Keratinocyte (primary cell): ENCODE results near the gene TRIM60. TPM values are rescaled to one million over a fixed set of nuclear protein-coding genes. Genes with fewer than 3 reads are reported as not detected.

ENCODE experiments used
- DNase-seq: peaks from one replicate; pipeline ENCODE4 v3.0.0-alpha.2; 2011; ENCODE audit warnings: low read depth, missing footprints, low spot score
- FAIRE-seq: peaks from 2 replicates; lab custom pipeline; 2011; peaks lifted over from hg19 to GRCh38; lab: Jason Lieb, UNC
- H2AFZ ChIP-seq: 2 replicates; pipeline ENCODE4 v1.6.0; 2012; ENCODE audit warnings: low read length, control low read depth, inconsistent platforms; ENCODE audit not compliant: control insufficient read depth
- H3K27ac ChIP-seq: 2 replicates; pipeline ENCODE4 v1.5.1; 2011; ENCODE audit warnings: low read length; ENCODE audit not compliant: control insufficient read depth, insufficient read depth
- H3K27me3 ChIP-seq: 3 replicates; pipeline ENCODE4 v1.6.0; 2011; ENCODE audit warnings: low read length; ENCODE audit not compliant: control insufficient read depth, insufficient read depth; ENCODE audit errors: extremely low read depth
- H3K36me3 ChIP-seq, 2 experiments: 2 replicates in 1 of 2; 3 replicates in 1 of 2; pipeline ENCODE4 v1.5.1; 2011; ENCODE audit warnings: low read length in 2 of 2, mild to moderate bottlenecking in 1 of 2; ENCODE audit not compliant: control insufficient read depth in 2 of 2, insufficient read depth in 2 of 2; ENCODE audit errors: extremely low read depth in 1 of 2
- H3K4me1 ChIP-seq: 3 replicates; pipeline ENCODE4 v1.5.1; 2011; ENCODE audit warnings: low read length; ENCODE audit not compliant: control insufficient read depth, insufficient read depth; ENCODE audit errors: extremely low read depth
- H3K4me2 ChIP-seq: 3 replicates; pipeline ENCODE4 v1.6.0; 2011; ENCODE audit warnings: low read depth, low read length; ENCODE audit not compliant: control insufficient read depth, insufficient read depth; ENCODE audit errors: extremely low read depth
- H3K4me3 ChIP-seq, 3 experiments: fragments of 200-600 bp in 1 of 3; sonication (generic) in 1 of 3; 2 replicates in 2 of 3; 3 replicates in 1 of 3; pipeline ENCODE4 v1.5.1; 2011 to 2016; ENCODE audit warnings: low read length in 3 of 3, mild to moderate bottlenecking in 3 of 3, control low read depth in 2 of 3, inconsistent platforms in 1 of 3, low read depth in 1 of 3, mixed read lengths in 1 of 3, mixed run types in 1 of 3, moderate library complexity in 1 of 3; ENCODE audit not compliant: control insufficient read depth in 2 of 3, insufficient read depth in 2 of 3; ENCODE audit errors: extremely low read depth in 1 of 3
- H3K79me2 ChIP-seq: 2 replicates; pipeline ENCODE4 v1.6.0; 2012; ENCODE audit warnings: low read length; ENCODE audit not compliant: control insufficient read depth, insufficient read depth
- H3K9ac ChIP-seq: 3 replicates; pipeline ENCODE4 v1.6.0; 2011; ENCODE audit warnings: low read length; ENCODE audit not compliant: control insufficient read depth, insufficient read depth; ENCODE audit errors: extremely low read depth
- H3K9me1 ChIP-seq: 3 replicates; pipeline ENCODE4 v1.6.0; 2011; ENCODE audit warnings: low read length; ENCODE audit not compliant: control insufficient read depth, insufficient read depth; ENCODE audit errors: extremely low read depth
- H3K9me3 ChIP-seq: 2 replicates; pipeline ENCODE4 v1.5.1; 2012; ENCODE audit warnings: low read depth, low read length; ENCODE audit not compliant: control insufficient read depth
- H4K20me1 ChIP-seq: 3 replicates; pipeline ENCODE4 v1.6.0; 2011; ENCODE audit warnings: low read length; ENCODE audit not compliant: control insufficient read depth, insufficient read depth; ENCODE audit errors: extremely low read depth
- CTCF ChIP-seq, 3 experiments: IDR thresholded peaks in 1 of 3; conservative IDR thresholded peaks in 1 of 3; optimal IDR thresholded peaks in 1 of 3; 2 replicates in 2 of 3; 3 replicates in 1 of 3; pipeline versions ENCODE3 to v1.5.1; 2011; ENCODE audit warnings: low read length in 3 of 3, mild to moderate bottlenecking in 3 of 3, moderate library complexity in 2 of 3, control low read depth in 1 of 3, inconsistent platforms in 1 of 3; ENCODE audit not compliant: insufficient read depth in 2 of 3; ENCODE audit errors: extremely low read depth in 1 of 3
- EZH2 ChIP-seq: IDR thresholded peaks from one replicate; pipeline ENCODE4 v1.6.1; 2012; ENCODE audit warnings: inconsistent platforms, mild to moderate bottlenecking, low read length, moderate library complexity
- dilution Hi-C: fragments of 300-500 bp; cut with MboI; formaldehyde crosslinking; loops from one replicate; pipeline ENCODE4 v1.7.0; 2020; ENCODE audit warnings: low sequenced_read_pairs; ENCODE audit not compliant: extremely low pct_ligation_motif_present
- polyA plus RNA-seq, 5 experiments: library from polyadenylated mRNA; depleted of rRNA in 3 of 5; stranded (reverse) in 3 of 5; stranded (forward) in 1 of 5; unstranded in 1 of 5; fragments of >200 nt; gene quantifications; 1 replicate in 1 of 5; 2 replicates in 3 of 5; 3 replicates in 1 of 5; pipeline versions ENCODE4 v1.2.1 to v1.2.3, GENCODE V29; 2011 to 2012; ENCODE audit warnings: missing spikeins in 2 of 5, low read depth in 1 of 5, low replicate concordance in 1 of 5

The TRIM60 gene
- polyA plus RNA-seq, 1 donor (not counting 4 experiments of a cell fraction or from before 2014, with no cell fraction given) = not detected

GRCh38 chr4:165006886-165007285, 24.9 kb upstream of the TRIM60 start:
- H3K9me3 ChIP-seq = no peaks in the 10 kb centered on the region
- DNase-seq = no peak
- H2AFZ ChIP-seq = no peak overlapping the region
- H3K9me1 ChIP-seq = no peaks in the 10 kb centered on the region
- dilution Hi-C loops = no loop called here
- no peaks in the 10 kb centered on the region for H3K36me3 ChIP-seq
- H3K9ac ChIP-seq = no peak overlapping the region
- no peaks in the 10 kb centered on the region for H3K4me1 ChIP-seq
- H3K27ac ChIP-seq = no peak overlapping the region
- no peaks in the 10 kb centered on the region for H4K20me1 ChIP-seq
- no peak for TF ChIP-seq EZH2
- no peak for TF ChIP-seq CTCF (optimal IDR thresholded peaks at IDR 0.05 in 1 of 3, IDR thresholded peaks at IDR 0.05 in 1 of 3, conservative IDR thresholded peaks at IDR 0.05 in 1 of 3; ENCODE audit: extremely low read depth in 1 of 3, insufficient read depth in 2 of 3, low read length in 3 of 3)
- no peaks in the 10 kb centered on the region for H3K79me2 ChIP-seq
- no peak overlapping the region for H3K4me3 ChIP-seq
- H3K27me3 ChIP-seq = no peaks in the 10 kb centered on the region
- H3K4me2 ChIP-seq = no peak overlapping the region
- FAIRE-seq = no peak

- TF ChIP-seq CTCF (optimal IDR thresholded peaks at IDR 0.05 in 1 of 3, IDR thresholded peaks at IDR 0.05 in 1 of 3, conservative IDR thresholded peaks at IDR 0.05 in 1 of 3; ENCODE audit: extremely low read depth in 1 of 3, insufficient read depth in 2 of 3, low read length in 3 of 3) = no peak
- TF ChIP-seq EZH2 = no peak
- Histone ChIP-seq H3K4me3 (no peak overlapping the region), H3K9me1 (no peaks in the 10 kb centered on the region), H2AFZ (no peak overlapping the region), H3K9me3 (no peaks in the 10 kb centered on the region), H3K27me3 (no peaks in the 10 kb centered on the region), H3K79me2 (no peaks in the 10 kb centered on the region), H4K20me1 (no peaks in the 10 kb centered on the region), H3K4me2 (no peak overlapping the region), H3K9ac (no peak overlapping the region), H3K4me1 (no peaks in the 10 kb centered on the region), H3K27ac (no peak overlapping the region), H3K36me3 (no peaks in the 10 kb centered on the region)
- FAIRE-seq (no peak), DNase-seq (no peak)
- dilution Hi-C loops = no loop called here
Measured at GRCh38 chr4:165009493-165010227, 22.1 kb upstream of the TRIM60 start.
